ENCODE results near the gene STARD8.

GRCh38 chrX:68753218-68753617, 105.8 kb downstream of the STARD8 start:
- TF ChIP-seq POLR2AphosphoS5 (IDR thresholded peaks at IDR 0.05) (no peak), CTCF (IDR thresholded peaks at IDR 0.05 in 8 of 11, conservative IDR thresholded peaks at IDR 0.05 in 3 of 11) (no peak), POLR2A (IDR thresholded peaks at IDR 0.05) (no peak)
